ENCODE results near the gene MAFG. TPM values are rescaled to one million over a fixed set of nuclear protein-coding genes. Genes with fewer than 3 reads are reported as not detected.
"Not testable (repeated sequence)": the region's sequence is repeated elsewhere in the genome, so short reads cannot be mapped to it uniquely, and the experiment has no call there.

The MAFG gene
- total RNA-seq, 1 experiment from 2014 or later: 49.7 TPM

DNA sequence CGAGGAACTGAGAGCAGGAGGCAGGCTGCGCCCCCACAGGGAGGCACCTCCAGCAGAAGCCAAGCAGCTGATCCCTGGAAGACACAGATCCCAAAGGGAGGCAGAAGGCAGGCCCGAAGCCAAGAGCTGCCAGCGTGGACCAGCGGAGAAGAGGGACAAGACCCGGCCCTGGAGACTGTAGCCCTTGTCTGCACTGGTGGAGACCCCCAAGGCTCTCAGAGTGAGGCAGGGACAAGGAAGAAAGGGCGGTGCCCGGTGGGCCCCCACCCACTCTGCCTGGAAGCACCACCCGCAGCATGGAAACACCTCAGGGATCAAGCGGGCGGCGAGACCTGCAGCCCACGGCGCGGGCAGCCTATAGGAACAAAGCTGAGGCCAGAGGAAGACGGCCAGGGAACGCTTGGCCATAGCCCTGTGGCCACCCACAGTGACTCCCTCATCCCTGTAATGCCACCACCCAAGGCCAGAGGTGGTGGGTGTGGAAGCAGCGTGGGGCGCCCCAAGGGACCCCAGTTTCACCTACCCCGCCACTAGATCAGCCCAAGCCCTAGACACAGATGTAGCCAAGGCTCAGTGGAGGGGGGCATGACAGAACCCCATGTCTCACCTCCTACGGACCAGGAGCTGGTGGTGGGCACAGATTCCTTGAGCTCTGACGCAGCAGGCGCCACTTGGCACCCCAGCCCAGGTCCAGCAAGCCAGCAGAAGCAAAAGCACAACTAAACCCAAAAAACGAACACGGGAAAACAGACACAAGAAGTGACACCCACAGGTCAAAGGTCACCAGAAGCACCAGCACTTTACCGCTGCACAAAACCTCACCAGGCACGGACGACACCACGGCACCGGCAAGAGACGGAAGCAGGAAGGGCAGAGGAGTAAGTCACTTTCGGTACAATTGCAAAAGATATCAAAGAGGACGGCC lies 6.7 kb downstream of the MAFG start:
- POLR2A ChIA-PET (ENCODE audit: low non-redundant PET): no interaction called here
- Histone ChIP-seq H3K27ac (ENCODE audit: low read depth, low read length, poor library complexity, severe bottlenecking) (peak overlapping the region; percentile 21), H3K4me1 (ENCODE audit: insufficient read depth, low read length, poor library complexity, severe bottlenecking) (peaks cover 31% of the 10 kb centered on the region), H3K4me3 (ENCODE audit: low read depth, low read length, poor library complexity, severe bottlenecking) (no peak overlapping the region), H3K9me3 (ENCODE audit: low read depth, low read length, poor library complexity, severe bottlenecking) (no peaks in the 10 kb centered on the region), H3K27me3 (replicated peaks; ENCODE audit: insufficient read depth, low read depth, low read length, poor library complexity) (no peaks in the 10 kb centered on the region), H3K36me3 (ENCODE audit: insufficient read depth, low read length, poor library complexity, severe bottlenecking) (peaks cover 19% of the 10 kb centered on the region)
- intact Hi-C loops (cut with micrococcal nuclease; ENCODE audit: unreplicated experiment): no loop called here
- DNase-seq (ENCODE audit: low spot score): no peak
- no TSS peak for BruUV-seq (replicated peaks)
- TF ChIP-seq CTCF (conservative IDR thresholded peaks at IDR 0.05; ENCODE audit: low read depth, low read length) (no peak), EZH2 (IDR thresholded peaks at IDR 0.05; ENCODE audit: borderline replicate concordance, low read depth, low read length, poor library complexity, severe bottlenecking) (no peak)
- CTCF ChIA-PET: no interaction called here

GRCh38 chr17:81918832-81919545 lies 8.5 kb downstream of the MAFG start:
- H3K27ac ChIP-seq (ENCODE audit: low read depth, low read length, poor library complexity, severe bottlenecking): no peak overlapping the region
- TF ChIP-seq CTCF (conservative IDR thresholded peaks at IDR 0.05; ENCODE audit: low read depth, low read length): no peak
- TF ChIP-seq EZH2 (IDR thresholded peaks at IDR 0.05; ENCODE audit: borderline replicate concordance, low read depth, low read length, poor library complexity, severe bottlenecking): no peak
- CTCF ChIA-PET: no interaction called here
- intact Hi-C loops (cut with micrococcal nuclease; ENCODE audit: unreplicated experiment): no loop called here
- H3K4me1 ChIP-seq (ENCODE audit: insufficient read depth, low read length, poor library complexity, severe bottlenecking): peaks cover 18% of the 10 kb centered on the region
- no TSS peak for BruUV-seq (replicated peaks)
- no peaks in the 10 kb centered on the region for H3K27me3 ChIP-seq (replicated peaks; ENCODE audit: insufficient read depth, low read depth, low read length, poor library complexity)
- POLR2A ChIA-PET (ENCODE audit: low non-redundant PET): no interaction called here
- peaks cover 36% of the 10 kb centered on the region for H3K36me3 ChIP-seq (ENCODE audit: insufficient read depth, low read length, poor library complexity, severe bottlenecking)
- no peak overlapping the region for H3K4me3 ChIP-seq (ENCODE audit: low read depth, low read length, poor library complexity, severe bottlenecking)
- DNase-seq (ENCODE audit: low spot score): no peak
- no peaks in the 10 kb centered on the region for H3K9me3 ChIP-seq (ENCODE audit: low read depth, low read length, poor library complexity, severe bottlenecking)

- DNase-seq (ENCODE audit: low spot score); POLR2A ChIA-PET (ENCODE audit: low non-redundant PET); BruUV-seq (replicated peaks); CTCF ChIA-PET; H3K9me3 ChIP-seq (ENCODE audit: low read depth, low read length, poor library complexity, severe bottlenecking); H3K27me3 ChIP-seq (replicated peaks; ENCODE audit: insufficient read depth, low read depth, low read length, poor library complexity); intact Hi-C loops (cut with micrococcal nuclease; ENCODE audit: unreplicated experiment): not testable (repeated sequence)
- H3K4me3 ChIP-seq (ENCODE audit: low read depth, low read length, poor library complexity, severe bottlenecking): peak overlapping the region; percentile 85
- peak overlapping the region; percentile 76 for H3K27ac ChIP-seq (ENCODE audit: low read depth, low read length, poor library complexity, severe bottlenecking)
- peaks cover 12% of the 10 kb centered on the region for H3K4me1 ChIP-seq (ENCODE audit: insufficient read depth, low read length, poor library complexity, severe bottlenecking)
- peaks cover 41% of the 10 kb centered on the region for H3K36me3 ChIP-seq (ENCODE audit: insufficient read depth, low read length, poor library complexity, severe bottlenecking)
Measured at GRCh38 chr17:81918333-81918669, 9.2 kb downstream of the MAFG start.
